Cardiac muscle cell (in vitro differentiated cells and primary cell): ENCODE data around the gene FBXW8. TPM values are rescaled to one million over a fixed set of nuclear protein-coding genes. Genes with fewer than 3 reads are reported as not detected.

Experiments
- DNase-seq, 2 donors: peaks; one replicate each; pipeline versions ENCODE4 v3.0.0 to v3.0.0-alpha.2; 2010 to 2017; ENCODE audit warnings: low read depth in 1 of 2, low spot score in 1 of 2
- H3K27ac ChIP-seq: fragments of 200-600 bp; sonication (generic); 2 replicates; pipeline ENCODE4 v1.5.1; 2016
- H3K27me3 ChIP-seq: fragments of 200-600 bp; sonication (generic); 2 replicates; pipeline ENCODE4 v1.6.0; 2016; ENCODE audit warnings: control low read depth
- H3K36me3 ChIP-seq: fragments of 200-600 bp; sonication (generic); 2 replicates; pipeline ENCODE4 v1.5.1; 2016; ENCODE audit warnings: control low read depth
- H3K4me1 ChIP-seq: fragments of 200-600 bp; sonication (generic); 2 replicates; pipeline ENCODE4 v1.8.1; 2017; ENCODE audit warnings: low read depth, mild to moderate bottlenecking, mixed run types
- H3K4me3 ChIP-seq: fragments of 200-600 bp; sonication (generic); 2 replicates; pipeline ENCODE4 v1.5.1; 2016; ENCODE audit warnings: mild to moderate bottlenecking
- H3K9me3 ChIP-seq: fragments of 200-600 bp; sonication (generic); 2 replicates; pipeline ENCODE4 v1.5.1; 2017; ENCODE audit warnings: low read depth, mild to moderate bottlenecking, control low read depth
- CTCF ChIP-seq: IDR thresholded peaks from 2 replicates; pipeline ENCODE4 v1.5.1; 2012; ENCODE audit warnings: low read depth, mild to moderate bottlenecking, low read length
- polyA plus RNA-seq: library from polyadenylated mRNA; unstranded; fragments of >200 nt; fragmentation: Nextera tagmentation; extraction: Ambion mirVana; gene quantifications from 2 replicates; pipeline ENCODE4 v1.2.1, GENCODE V29; 2016
- total RNA-seq: library from RNA; depleted of rRNA; stranded (reverse); fragments of >200 nt; gene quantifications from 2 replicates; pipeline ENCODE4 v1.2.3, GENCODE V29; 2016

Gene FBXW8
- total and polyA plus RNA-seq, 2 experiments from 2014 or later = 15.3 to 25.7 TPM

- Histone ChIP-seq H3K27me3 (no peaks in the 10 kb centered on the region), H3K9me3 (no peaks in the 10 kb centered on the region), H3K4me1 (no peaks in the 10 kb centered on the region), H3K4me3 (no peak overlapping the region), H3K27ac (no peak overlapping the region), H3K36me3 (no peaks in the 10 kb centered on the region)
- no peak for TF ChIP-seq CTCF
- DNase-seq = no peak
Measured at GRCh38 chr12:117018276-117018675, 107.5 kb downstream of the FBXW8 start.

- no peaks in the 10 kb centered on the region for H3K27me3 ChIP-seq
- DNase-seq = no peak
- peaks cover 1% of the 10 kb centered on the region for H3K36me3 ChIP-seq
- H3K4me1 ChIP-seq = no peaks in the 10 kb centered on the region
- H3K9me3 ChIP-seq = no peaks in the 10 kb centered on the region
- H3K27ac ChIP-seq = no peak overlapping the region
- TF ChIP-seq CTCF = no peak
- H3K4me3 ChIP-seq = no peak overlapping the region
Measured at GRCh38 chr12:117018685-117019084, 107.9 kb downstream of the FBXW8 start.

- H3K4me3 ChIP-seq = no peak overlapping the region
- H3K36me3 ChIP-seq = peaks cover 6% of the 10 kb centered on the region
- no peaks in the 10 kb centered on the region for H3K27me3 ChIP-seq
- DNase-seq = no peak
- H3K4me1 ChIP-seq = no peaks in the 10 kb centered on the region
- H3K9me3 ChIP-seq = no peaks in the 10 kb centered on the region
- no peak overlapping the region for H3K27ac ChIP-seq
- TF ChIP-seq CTCF = no peak
Measured at GRCh38 chr12:117019866-117020265, 109.1 kb downstream of the FBXW8 start.

- no peak for DNase-seq
- peaks cover 11% of the 10 kb centered on the region for H3K36me3 ChIP-seq
Measured at GRCh38 chr12:117020536-117021220, 109.9 kb downstream of the FBXW8 start.

GRCh38 chr12:117022465-117022864 lies 111.7 kb downstream of the FBXW8 start:
- Histone ChIP-seq H3K36me3 (peaks cover 11% of the 10 kb centered on the region), H3K27ac (no peak overlapping the region), H3K4me3 (no peak overlapping the region), H3K27me3 (no peaks in the 10 kb centered on the region), H3K9me3 (no peaks in the 10 kb centered on the region), H3K4me1 (no peaks in the 10 kb centered on the region)
- no peak for TF ChIP-seq CTCF
- no peak for DNase-seq

More at GRCh38 chr12:117020536-117021220, 109.9 kb downstream of the FBXW8 start:
- no peak for TF ChIP-seq CTCF
- Histone ChIP-seq H3K4me3 (no peak overlapping the region), H3K27me3 (no peaks in the 10 kb centered on the region), H3K27ac (no peak overlapping the region), H3K4me1 (no peaks in the 10 kb centered on the region), H3K9me3 (no peaks in the 10 kb centered on the region)
